Suprapubic skin (tissue), 4 donors: ENCODE results near the gene IL15RA. TPM values are rescaled to one million over a fixed set of nuclear protein-coding genes. Genes with fewer than 3 reads are reported as not detected.
A peak's percentile ranks its signal among the peaks of the same experiment; 100 is the strongest.

Experiments used
- DNase-seq, 2 donors: peaks; one replicate each; pipeline ENCODE4 v3.0.0-alpha.2; 2019; ENCODE audit warnings: low spot score in 2 of 2
- H3K27ac ChIP-seq: fragments of 200-600 bp; sonication (generic); one replicate; pipeline ENCODE4 v1.5.1; 2019
- H3K27me3 ChIP-seq: fragments of 200-600 bp; sonication (generic); one replicate; pipeline ENCODE4 v1.5.1; 2019
- H3K36me3 ChIP-seq: fragments of 200-600 bp; sonication (generic); one replicate; pipeline ENCODE4 v1.5.1; 2019
- H3K4me1 ChIP-seq: fragments of 200-600 bp; sonication (generic); one replicate; pipeline ENCODE4 v1.5.1; 2019
- H3K4me3 ChIP-seq: fragments of 200-600 bp; sonication (generic); one replicate; pipeline ENCODE4 v1.5.1; 2019; ENCODE audit warnings: mild to moderate bottlenecking
- H3K9me3 ChIP-seq: fragments of 200-600 bp; sonication (generic); one replicate; pipeline ENCODE4 v1.5.1; 2019
- CTCF ChIP-seq, 2 donors: fragments of 200-600 bp in 1 of 2; fragments of 450-650 bp in 1 of 2; sonication (generic) in 1 of 2; IDR thresholded peaks; one replicate each; pipeline ENCODE4 v1.5.1; 2016 to 2019; ENCODE audit warnings: antibody characterized with exemption in 2 of 2, mild to moderate bottlenecking in 1 of 2, moderate library complexity in 1 of 2
- EP300 ChIP-seq: sonication (generic); formaldehyde crosslinking; IDR thresholded peaks from one replicate; pipeline ENCODE4 v1.6.1; 2017; ENCODE audit warnings: antibody characterized with exemption
- POLR2A ChIP-seq, 2 donors: fragments of 450-650 bp; IDR thresholded peaks; one replicate each; pipeline ENCODE4 v1.6.1; 2017; ENCODE audit warnings: antibody characterized with exemption in 2 of 2, mild to moderate bottlenecking in 2 of 2, moderate library complexity in 2 of 2
- POLR2AphosphoS5 ChIP-seq, 3 donors: sonication (generic); formaldehyde crosslinking; IDR thresholded peaks; one replicate each; pipeline ENCODE4 v1.6.1; 2017; ENCODE audit warnings: antibody characterized with exemption in 3 of 3
- WGBS: methylation state at CpG from one replicate; pipeline ENCODE4 v1.1.5; 2018; 5-methylcytosine and 5-hydroxymethylcytosine counted together
- total RNA-seq, 4 donors: library from RNA; depleted of rRNA; stranded (reverse); fragments of >200 nt; gene quantifications; one replicate each; pipeline ENCODE4 v1.1.0, GENCODE V29; 2016

The IL15RA gene
- total RNA-seq, 4 donors from 2014 or later, result 14.1 to 26.5 (median 16.4) TPM

DNA sequence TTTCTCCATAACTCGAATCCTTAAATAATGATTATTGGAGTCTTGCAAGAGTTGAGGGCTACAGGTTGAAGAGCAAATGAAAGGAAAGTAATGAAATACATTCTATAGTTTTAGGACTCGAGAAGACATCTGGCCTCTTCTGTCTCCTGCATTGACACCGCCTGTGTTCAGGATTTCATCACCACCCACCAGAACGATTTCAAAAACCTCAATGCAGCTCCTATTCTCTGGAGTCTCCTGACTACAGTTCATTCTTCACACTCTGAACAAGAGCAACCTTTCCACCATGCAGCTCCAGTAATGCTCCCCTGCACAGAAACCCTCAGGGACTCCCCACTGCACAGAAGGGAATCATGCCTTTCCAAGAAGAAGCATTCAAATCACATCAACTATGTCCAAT is 5.5 kb downstream of the IL15RA start:
- TF ChIP-seq POLR2AphosphoS5 (IDR thresholded peaks at IDR 0.05) (no peak), EP300 (no peak), CTCF (IDR thresholded peaks at IDR 0.05) (no peak), POLR2A (IDR thresholded peaks at IDR 0.05) (no peak)
- WGBS, result 34% methylated on average over 4 of the region's 4 CpGs
- Histone ChIP-seq H3K4me3 (no peak overlapping the region), H3K4me1 (peaks cover 40% of the 10 kb centered on the region), H3K27me3 (no peaks in the 10 kb centered on the region), H3K36me3 (peaks cover 6% of the 10 kb centered on the region), H3K27ac (peak overlapping the region; percentile 62), H3K9me3 (no peaks in the 10 kb centered on the region)
- DNase-seq, result peak in 1 of 2 donors; percentile 17

GRCh38 chr10:5971315-5971832 is 6.0 kb downstream of the IL15RA start:
- Histone ChIP-seq H3K9me3 (no peaks in the 10 kb centered on the region), H3K27me3 (no peaks in the 10 kb centered on the region), H3K27ac (peak overlapping the region; percentile 62), H3K4me3 (no peak overlapping the region), H3K36me3 (peaks cover 6% of the 10 kb centered on the region), H3K4me1 (peaks cover 37% of the 10 kb centered on the region)
- peak in 1 of 2 donors; percentile 54 for DNase-seq
- 42% methylated on average over 7 of the region's 8 CpGs for WGBS
- TF ChIP-seq POLR2A (IDR thresholded peaks at IDR 0.05), result no peak
- TF ChIP-seq CTCF (IDR thresholded peaks at IDR 0.05), result no peak
- TF ChIP-seq POLR2AphosphoS5 (IDR thresholded peaks at IDR 0.05), result peak in 1 of 3 donors; percentile 34
- no peak for TF ChIP-seq EP300

GRCh38 chr10:5970527-5970926 is 6.8 kb downstream of the IL15RA start:
- peak overlapping the region; percentile 62 for H3K27ac ChIP-seq
- H3K27me3 ChIP-seq, result no peaks in the 10 kb centered on the region
- no peaks in the 10 kb centered on the region for H3K9me3 ChIP-seq
- H3K4me1 ChIP-seq, result peaks cover 28% of the 10 kb centered on the region
- 96% methylated on average over 3 of the region's 3 CpGs for WGBS
- H3K4me3 ChIP-seq, result no peak overlapping the region
- H3K36me3 ChIP-seq, result peaks cover 12% of the 10 kb centered on the region
- TF ChIP-seq EP300 (no peak), POLR2AphosphoS5 (IDR thresholded peaks at IDR 0.05) (no peak), POLR2A (IDR thresholded peaks at IDR 0.05) (no peak), CTCF (IDR thresholded peaks at IDR 0.05) (no peak)
- DNase-seq, result peak; percentile 15 to 21

- no peak overlapping the region for H3K27ac ChIP-seq
- peaks cover 24% of the 10 kb centered on the region for H3K4me1 ChIP-seq
- H3K27me3 ChIP-seq, result no peaks in the 10 kb centered on the region
- no peak for DNase-seq
- TF ChIP-seq POLR2A (IDR thresholded peaks at IDR 0.05), result no peak
- no peaks in the 10 kb centered on the region for H3K9me3 ChIP-seq
- no peak overlapping the region for H3K4me3 ChIP-seq
- H3K36me3 ChIP-seq, result peaks cover 13% of the 10 kb centered on the region
- WGBS, result 85% methylated on average over 2 of the region's 2 CpGs
Observed at GRCh38 chr10:5970066-5970465, 7.3 kb downstream of the IL15RA start.

DNA sequence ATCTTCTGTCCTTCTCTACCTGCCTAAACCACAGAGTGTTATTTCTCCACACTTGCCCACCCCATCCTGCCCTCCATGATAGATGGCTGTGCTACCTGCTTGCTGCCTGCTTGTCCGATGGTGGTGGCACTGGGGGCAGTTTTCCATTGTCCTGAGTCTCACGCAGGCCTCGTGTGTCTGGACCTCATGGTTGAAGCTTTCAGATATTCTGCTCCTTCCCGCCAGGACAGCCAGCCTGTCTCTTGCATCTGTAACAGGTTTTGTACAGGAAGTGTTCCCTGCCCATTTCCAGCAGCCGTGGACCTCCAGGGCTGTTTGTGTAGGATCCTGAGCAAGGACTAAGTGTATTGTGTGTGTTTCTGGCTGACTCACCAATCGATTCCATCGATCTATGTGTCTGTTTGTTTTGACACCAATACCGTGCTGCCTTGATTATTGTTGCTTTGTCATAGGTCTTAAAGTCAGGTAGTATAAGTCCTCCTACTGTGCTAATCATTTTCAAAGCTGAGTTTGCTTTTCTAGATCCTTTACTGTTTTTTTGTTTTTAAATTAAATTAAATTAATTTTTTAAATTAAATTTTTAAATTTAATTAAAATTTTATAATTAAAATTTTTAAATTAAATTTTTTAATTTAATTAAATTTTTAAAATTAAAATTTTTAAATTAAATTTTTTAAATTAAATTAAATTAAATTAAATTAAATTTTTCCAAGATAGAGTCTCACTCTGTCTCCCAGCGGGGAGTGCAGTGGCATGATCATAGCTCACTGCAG is 8.5 kb downstream of the IL15RA start:
- Histone ChIP-seq H3K27ac (no peak overlapping the region), H3K9me3 (no peaks in the 10 kb centered on the region), H3K36me3 (peaks cover 20% of the 10 kb centered on the region), H3K4me3 (no peak overlapping the region), H3K27me3 (no peaks in the 10 kb centered on the region), H3K4me1 (peaks cover 24% of the 10 kb centered on the region)
- peak; percentile 28 to 35 for DNase-seq
- WGBS, result 95% methylated on average over 9 of the region's 9 CpGs
- no peak for TF ChIP-seq CTCF (IDR thresholded peaks at IDR 0.05)
- no peak for TF ChIP-seq POLR2AphosphoS5 (IDR thresholded peaks at IDR 0.05)
- TF ChIP-seq POLR2A (IDR thresholded peaks at IDR 0.05), result no peak
- TF ChIP-seq EP300, result no peak
